ENCODE measurements around the gene CARD18.
A peak's percentile ranks its signal among the peaks of the same experiment; 100 is the strongest.

CARD18 gene

GRCh38 chr11:105137286-105137685, 2.3 kb downstream of the CARD18 start:
- no peaks in the 10 kb centered on the region for H3K27me3 ChIP-seq (replicated peaks in 2 of 5; ENCODE audit: control insufficient read depth in 4 of 5, insufficient read depth in 5 of 5, low read length in 4 of 5)
- H3K27ac ChIP-seq (ENCODE audit: insufficient read depth in 1 of 2, low read depth in 1 of 2, low read length in 2 of 2, poor library complexity in 1 of 2, severe bottlenecking in 2 of 2) = no peak overlapping the region
- WGBS (ENCODE audit: insufficient coverage) = 80% methylated on average over 1 of the region's 1 CpG
- H3K4me1 ChIP-seq (ENCODE audit: control extremely low read depth in 1 of 4, control insufficient read depth in 4 of 4, insufficient read depth in 4 of 4, low read length in 3 of 4) = no peaks in the 10 kb centered on the region
- CTCF ChIA-PET = no interaction called here
- H3K36me3 ChIP-seq (ENCODE audit: control insufficient read depth in 4 of 4, insufficient read depth in 4 of 4, low read length in 3 of 4) = no peaks in the 10 kb centered on the region
- no peak overlapping the region for H3K4me3 ChIP-seq (ENCODE audit: control insufficient read depth in 1 of 7, extremely low read depth in 1 of 7, insufficient read depth in 4 of 7, low read depth in 2 of 7, low read length in 6 of 7)
- POLR2A ChIA-PET = no interaction called here
- H3K9me3 ChIP-seq (ENCODE audit: control extremely low read depth in 1 of 5, control insufficient read depth in 4 of 5, insufficient read depth in 2 of 5, low read depth in 1 of 5, low read length in 4 of 5) = no peaks in the 10 kb centered on the region
- no peak for DNase-seq

GRCh38 chr11:105135883-105136282, 3.7 kb downstream of the CARD18 start:
- Histone ChIP-seq H3K4me3 (ENCODE audit: control insufficient read depth in 1 of 7, extremely low read depth in 1 of 7, insufficient read depth in 4 of 7, low read depth in 2 of 7, low read length in 6 of 7) (no peak overlapping the region), H3K27me3 (replicated peaks in 2 of 5; ENCODE audit: control insufficient read depth in 4 of 5, insufficient read depth in 5 of 5, low read length in 4 of 5) (no peaks in the 10 kb centered on the region), H3K36me3 (ENCODE audit: control insufficient read depth in 4 of 4, insufficient read depth in 4 of 4, low read length in 3 of 4) (no peaks in the 10 kb centered on the region), H3K27ac (ENCODE audit: insufficient read depth in 1 of 2, low read depth in 1 of 2, low read length in 2 of 2, poor library complexity in 1 of 2, severe bottlenecking in 2 of 2) (no peak overlapping the region), H3K9me3 (ENCODE audit: control extremely low read depth in 1 of 5, control insufficient read depth in 4 of 5, insufficient read depth in 2 of 5, low read depth in 1 of 5, low read length in 4 of 5) (peaks cover 0 to 5% (median 0%) of the 10 kb centered on the region in 5 experiments), H3K4me1 (ENCODE audit: control extremely low read depth in 1 of 4, control insufficient read depth in 4 of 4, insufficient read depth in 4 of 4, low read length in 3 of 4) (no peaks in the 10 kb centered on the region)
- POLR2A ChIA-PET = no interaction called here
- WGBS (ENCODE audit: insufficient coverage) = 93% methylated on average over 4 of the region's 4 CpGs
- CTCF ChIA-PET = no interaction called here
- DNase-seq = no peak

- CTCF ChIA-PET = interaction anchor here (0.8 to 1.2 kb wide), 2 partner anchors 8 to 216 kb away, joined by 3 read pairs; no protein-coding TSS in a partner anchor
Measured at GRCh38 chr11:105132716-105133511, 6.7 kb downstream of the CARD18 start.

GRCh38 chr11:105130189-105130813, 9.3 kb downstream of the CARD18 start:
- H3K4me3 ChIP-seq (ENCODE audit: control insufficient read depth in 1 of 7, extremely low read depth in 1 of 7, insufficient read depth in 4 of 7, low read depth in 2 of 7, low read length in 6 of 7) = no peak overlapping the region
- H3K4me1 ChIP-seq (ENCODE audit: control extremely low read depth in 1 of 4, control insufficient read depth in 4 of 4, insufficient read depth in 4 of 4, low read length in 3 of 4) = no peaks in the 10 kb centered on the region
- H3K27me3 ChIP-seq (replicated peaks in 2 of 5; ENCODE audit: control insufficient read depth in 4 of 5, insufficient read depth in 5 of 5, low read length in 4 of 5) = no peaks in the 10 kb centered on the region
- no peak for DNase-seq
- ChIA-PET POLR2A (no interaction called here), CTCF (no interaction called here)
- 82% methylated on average over 3 of the region's 3 CpGs for WGBS (ENCODE audit: insufficient coverage)
- H3K27ac ChIP-seq (ENCODE audit: insufficient read depth in 1 of 2, low read depth in 1 of 2, low read length in 2 of 2, poor library complexity in 1 of 2, severe bottlenecking in 2 of 2) = no peak overlapping the region
- peaks cover 0 to 9% (median 3%) of the 10 kb centered on the region in 5 experiments for H3K9me3 ChIP-seq (ENCODE audit: control extremely low read depth in 1 of 5, control insufficient read depth in 4 of 5, insufficient read depth in 2 of 5, low read depth in 1 of 5, low read length in 4 of 5)
- no peaks in the 10 kb centered on the region for H3K36me3 ChIP-seq (ENCODE audit: control insufficient read depth in 4 of 4, insufficient read depth in 4 of 4, low read length in 3 of 4)

More at GRCh38 chr11:105132716-105133511, 6.7 kb downstream of the CARD18 start:
- 100% methylated on average over 1 of the region's 8 CpGs for WGBS (ENCODE audit: insufficient coverage)
- Histone ChIP-seq H3K4me1 (ENCODE audit: control extremely low read depth in 1 of 4, control insufficient read depth in 4 of 4, insufficient read depth in 4 of 4, low read length in 3 of 4) (no peaks in the 10 kb centered on the region), H3K27me3 (replicated peaks in 2 of 5; ENCODE audit: control insufficient read depth in 4 of 5, insufficient read depth in 5 of 5, low read length in 4 of 5) (no peaks in the 10 kb centered on the region), H3K27ac (ENCODE audit: insufficient read depth in 1 of 2, low read depth in 1 of 2, low read length in 2 of 2, poor library complexity in 1 of 2, severe bottlenecking in 2 of 2) (no peak overlapping the region), H3K9me3 (ENCODE audit: control extremely low read depth in 1 of 5, control insufficient read depth in 4 of 5, insufficient read depth in 2 of 5, low read depth in 1 of 5, low read length in 4 of 5) (peaks cover 0 to 9% (median 0%) of the 10 kb centered on the region in 5 experiments), H3K4me3 (ENCODE audit: control insufficient read depth in 1 of 7, extremely low read depth in 1 of 7, insufficient read depth in 4 of 7, low read depth in 2 of 7, low read length in 6 of 7) (no peak overlapping the region), H3K36me3 (ENCODE audit: control insufficient read depth in 4 of 4, insufficient read depth in 4 of 4, low read length in 3 of 4) (no peaks in the 10 kb centered on the region)
- DNase-seq = no peak
- POLR2A ChIA-PET = no interaction called here

DNA sequence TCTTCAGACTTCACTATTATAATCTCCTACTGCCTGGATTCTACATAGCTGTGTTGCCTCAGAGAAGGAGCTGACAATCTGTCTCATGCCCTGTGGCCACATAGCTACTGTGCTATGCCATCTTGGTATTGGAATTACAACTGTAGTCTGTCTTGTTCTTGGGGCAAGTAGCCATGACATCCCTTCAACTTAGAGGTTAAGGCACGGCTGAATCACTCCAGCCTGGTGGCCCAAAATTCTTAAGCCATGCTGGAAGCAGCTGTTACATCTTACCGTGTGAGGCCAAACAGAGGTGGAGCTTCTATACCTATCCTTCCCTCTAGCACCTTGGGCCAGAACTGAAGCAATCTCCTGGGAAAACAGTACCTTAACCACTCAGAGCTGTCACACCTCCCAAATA, 14.8 kb downstream of the CARD18 start:
- ChIA-PET CTCF (interaction anchor here (0.7 to 1.0 kb wide), 2 partner anchors 8 to 20 kb away, joined by 3 read pairs; no protein-coding TSS in a partner anchor), POLR2A (no interaction called here)
- no peak overlapping the region for H3K27ac ChIP-seq (ENCODE audit: insufficient read depth in 1 of 2, low read depth in 1 of 2, low read length in 2 of 2, poor library complexity in 1 of 2, severe bottlenecking in 2 of 2)
- peaks cover 0 to 3% (median 0%) of the 10 kb centered on the region in 5 experiments for H3K9me3 ChIP-seq (ENCODE audit: control extremely low read depth in 1 of 5, control insufficient read depth in 4 of 5, insufficient read depth in 2 of 5, low read depth in 1 of 5, low read length in 4 of 5)
- H3K4me3 ChIP-seq (ENCODE audit: control insufficient read depth in 1 of 7, extremely low read depth in 1 of 7, insufficient read depth in 4 of 7, low read depth in 2 of 7, low read length in 6 of 7) = no peak overlapping the region
- no peaks in the 10 kb centered on the region for H3K36me3 ChIP-seq (ENCODE audit: control insufficient read depth in 4 of 4, insufficient read depth in 4 of 4, low read length in 3 of 4)
- no peaks in the 10 kb centered on the region for H3K27me3 ChIP-seq (replicated peaks in 2 of 5; ENCODE audit: control insufficient read depth in 4 of 5, insufficient read depth in 5 of 5, low read length in 4 of 5)
- H3K4me1 ChIP-seq (ENCODE audit: control extremely low read depth in 1 of 4, control insufficient read depth in 4 of 4, insufficient read depth in 4 of 4, low read length in 3 of 4) = no peaks in the 10 kb centered on the region
- DNase-seq = no peak
- 100% methylated on average over 2 of the region's 2 CpGs for WGBS (ENCODE audit: insufficient coverage)

DNA sequence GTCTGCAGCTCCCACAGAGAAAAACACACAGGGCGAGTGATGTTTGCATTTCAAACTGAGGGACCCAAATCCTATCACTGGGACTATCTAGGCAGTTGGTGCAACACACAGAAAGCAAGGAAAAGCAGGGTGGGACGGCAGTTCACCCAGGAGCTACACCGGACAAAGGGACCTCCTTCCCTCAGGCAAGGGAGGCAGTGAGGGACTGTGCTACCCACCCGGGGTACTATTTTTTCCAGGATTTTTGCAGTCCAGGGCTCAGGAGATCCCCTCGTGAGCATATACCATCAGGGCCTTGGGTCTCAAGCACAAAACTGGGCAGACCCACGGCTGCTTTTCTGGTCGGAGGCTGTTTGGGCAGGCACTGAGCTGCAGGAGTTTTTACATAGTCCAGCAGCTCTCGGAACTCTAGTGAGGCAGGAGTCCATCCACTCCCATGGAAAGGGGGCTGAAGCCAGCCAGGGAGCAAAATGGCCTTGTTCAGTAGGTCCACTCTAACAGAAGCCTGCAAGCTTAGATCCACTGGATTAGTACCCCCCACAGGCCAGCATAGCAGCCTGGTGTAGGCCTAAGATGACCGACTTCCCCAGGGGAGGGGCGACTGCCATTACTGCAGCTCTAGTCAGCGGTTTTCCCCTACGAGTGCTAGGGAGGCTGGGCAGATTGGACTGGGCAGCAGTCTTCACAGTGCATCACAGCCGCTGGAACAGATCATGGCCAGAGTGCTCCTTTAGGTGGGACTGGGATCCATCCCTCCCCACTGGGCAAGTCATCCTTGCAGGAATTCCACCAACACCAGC, 28.2 kb downstream of the CARD18 start:
- 91% methylated on average over 13 of the region's 13 CpGs for WGBS (ENCODE audit: insufficient coverage)
- POLR2A ChIA-PET = no interaction called here
- H3K4me1 ChIP-seq (ENCODE audit: control extremely low read depth in 1 of 4, control insufficient read depth in 4 of 4, insufficient read depth in 4 of 4, low read length in 3 of 4) = peaks cover 0 to 12% (median 7%) of the 10 kb centered on the region in 4 experiments
- DNase-seq = no peak
- CTCF ChIA-PET = no interaction called here
- H3K27ac ChIP-seq (ENCODE audit: insufficient read depth in 1 of 2, low read depth in 1 of 2, low read length in 2 of 2, poor library complexity in 1 of 2, severe bottlenecking in 2 of 2) = no peak overlapping the region
- no peaks in the 10 kb centered on the region for H3K36me3 ChIP-seq (ENCODE audit: control insufficient read depth in 4 of 4, insufficient read depth in 4 of 4, low read length in 3 of 4)
- H3K4me3 ChIP-seq (ENCODE audit: control insufficient read depth in 1 of 7, extremely low read depth in 1 of 7, insufficient read depth in 4 of 7, low read depth in 2 of 7, low read length in 6 of 7) = no peak overlapping the region
- H3K27me3 ChIP-seq (replicated peaks in 2 of 5; ENCODE audit: control insufficient read depth in 4 of 5, insufficient read depth in 5 of 5, low read length in 4 of 5) = no peaks in the 10 kb centered on the region
- no peaks in the 10 kb centered on the region for H3K9me3 ChIP-seq (ENCODE audit: control extremely low read depth in 1 of 5, control insufficient read depth in 4 of 5, insufficient read depth in 2 of 5, low read depth in 1 of 5, low read length in 4 of 5)

GRCh38 chr11:105110688-105111030, 28.9 kb downstream of the CARD18 start:
- Histone ChIP-seq H3K27me3 (replicated peaks in 2 of 5; ENCODE audit: control insufficient read depth in 4 of 5, insufficient read depth in 5 of 5, low read length in 4 of 5) (no peaks in the 10 kb centered on the region), H3K36me3 (ENCODE audit: control insufficient read depth in 4 of 4, insufficient read depth in 4 of 4, low read length in 3 of 4) (no peaks in the 10 kb centered on the region), H3K27ac (ENCODE audit: insufficient read depth in 1 of 2, low read depth in 1 of 2, low read length in 2 of 2, poor library complexity in 1 of 2, severe bottlenecking in 2 of 2) (peak overlapping the region in 1 of 2 experiments; percentile 4), H3K4me3 (ENCODE audit: control insufficient read depth in 1 of 7, extremely low read depth in 1 of 7, insufficient read depth in 4 of 7, low read depth in 2 of 7, low read length in 6 of 7) (peak overlapping the region in 1 of 7 experiments; percentile 35), H3K4me1 (ENCODE audit: control extremely low read depth in 1 of 4, control insufficient read depth in 4 of 4, insufficient read depth in 4 of 4, low read length in 3 of 4) (peaks cover 0 to 12% (median 7%) of the 10 kb centered on the region in 4 experiments), H3K9me3 (ENCODE audit: control extremely low read depth in 1 of 5, control insufficient read depth in 4 of 5, insufficient read depth in 2 of 5, low read depth in 1 of 5, low read length in 4 of 5) (no peaks in the 10 kb centered on the region)
- 9% methylated on average over 1 of the region's 2 CpGs for WGBS (ENCODE audit: insufficient coverage)
- CTCF ChIA-PET = no interaction called here
- POLR2A ChIA-PET = no interaction called here
- DNase-seq = peak in 1 of 3 donors; percentile 25

Measured in common myeloid progenitor, CD34-positive (primary cell).